GM20000 (cell line): ENCODE data around the gene SH3RF3.

ENCODE experiments used
- DNase-seq: peaks from one replicate; pipeline ENCODE4 v3.0.0; 2012; ENCODE audit warnings: low spot score
- CTCF ChIP-seq: IDR thresholded peaks from 2 replicates; pipeline ENCODE4 v1.5.1; 2012; ENCODE audit warnings: mild to moderate bottlenecking, control low read depth; ENCODE audit errors: extremely low read depth, missing control alignments

The SH3RF3 gene

GRCh38 chr2:109326306-109326705 is 197.3 kb downstream of the SH3RF3 start:
- no peak for TF ChIP-seq CTCF
- DNase-seq: no peak

DNA sequence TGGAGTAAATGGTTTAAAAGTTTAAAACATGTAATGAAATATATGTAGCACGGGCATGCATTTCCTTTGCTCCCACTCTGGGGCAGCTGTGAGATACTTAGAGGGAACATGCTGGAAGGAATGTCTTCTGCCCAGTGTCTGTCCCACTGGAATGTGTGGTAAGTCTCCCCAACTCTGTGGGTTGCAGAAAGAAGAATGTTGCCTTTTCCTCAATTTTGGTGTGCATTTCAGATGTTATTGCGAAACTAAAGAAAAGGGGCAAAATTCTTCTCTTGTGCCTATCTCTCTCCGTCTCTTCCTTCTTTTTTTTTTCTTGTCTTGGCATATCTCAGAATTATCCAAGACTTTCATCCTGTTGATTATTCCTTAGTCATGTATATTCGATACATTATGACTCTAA is 201.1 kb downstream of the SH3RF3 start:
- TF ChIP-seq CTCF: no peak
- no peak for DNase-seq

DNA sequence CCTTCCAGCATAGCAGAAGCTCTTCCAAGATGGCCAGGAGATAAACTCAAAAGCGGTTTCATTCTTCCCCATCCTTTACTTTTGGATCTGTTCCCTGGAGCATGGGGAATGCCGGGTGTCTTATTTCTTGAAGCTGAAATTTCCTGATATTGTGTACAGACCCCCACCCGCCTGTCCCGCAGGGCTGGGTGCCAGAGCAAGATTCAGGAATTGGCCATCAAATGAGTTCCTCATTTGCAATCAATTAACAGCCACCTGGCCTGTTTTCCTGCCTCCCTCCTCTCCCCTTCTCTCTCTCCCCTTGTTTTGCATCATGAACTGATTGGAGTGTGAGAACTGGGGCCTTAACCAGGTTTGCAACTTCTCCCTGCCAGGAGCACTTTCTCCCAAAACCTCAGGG is 202.1 kb downstream of the SH3RF3 start:
- no peak for DNase-seq
- TF ChIP-seq CTCF: no peak

GRCh38 chr2:109331896-109332848 is 203.2 kb downstream of the SH3RF3 start:
- TF ChIP-seq CTCF: no peak
- DNase-seq: no peak

GRCh38 chr2:109332880-109333279 is 203.9 kb downstream of the SH3RF3 start:
- DNase-seq: no peak
- TF ChIP-seq CTCF: no peak

DNA sequence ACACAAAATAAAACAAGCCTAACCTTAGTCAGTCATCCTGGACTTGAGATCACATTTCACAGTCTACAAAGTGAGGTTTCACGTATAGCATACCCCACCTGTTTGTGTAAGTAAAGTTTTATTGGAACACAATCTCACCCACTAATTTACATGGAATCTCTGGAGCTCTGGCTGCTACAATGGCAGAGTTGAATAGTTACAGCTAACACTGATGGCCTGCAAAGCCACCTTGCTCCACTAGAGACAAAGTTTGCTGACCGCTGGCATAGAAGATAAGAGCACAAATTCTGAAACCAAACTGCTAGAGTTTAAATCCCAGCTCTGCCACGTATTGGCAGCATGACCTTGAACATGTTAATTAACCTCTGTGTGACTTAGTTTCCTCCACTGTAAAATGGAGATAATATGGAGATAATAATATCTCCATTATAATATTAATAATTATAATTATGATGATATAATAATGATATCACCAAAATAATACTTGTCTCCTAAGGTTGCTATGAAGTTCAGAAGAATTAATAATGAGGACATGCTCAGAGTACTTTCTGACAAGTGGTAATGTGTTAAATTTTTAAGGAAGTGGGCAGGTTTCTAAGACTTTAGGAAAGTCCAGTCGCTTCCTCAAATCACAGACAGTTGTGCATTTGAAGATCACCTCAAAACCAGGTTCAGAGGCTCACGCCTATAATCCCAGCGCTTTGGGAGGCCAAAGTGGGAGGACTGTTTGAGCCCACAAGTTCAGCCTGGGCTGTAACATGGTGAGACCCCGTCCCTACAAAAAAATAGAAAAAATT is 204.6 kb downstream of the SH3RF3 start:
- no peak for DNase-seq
- TF ChIP-seq CTCF: no peak

DNA sequence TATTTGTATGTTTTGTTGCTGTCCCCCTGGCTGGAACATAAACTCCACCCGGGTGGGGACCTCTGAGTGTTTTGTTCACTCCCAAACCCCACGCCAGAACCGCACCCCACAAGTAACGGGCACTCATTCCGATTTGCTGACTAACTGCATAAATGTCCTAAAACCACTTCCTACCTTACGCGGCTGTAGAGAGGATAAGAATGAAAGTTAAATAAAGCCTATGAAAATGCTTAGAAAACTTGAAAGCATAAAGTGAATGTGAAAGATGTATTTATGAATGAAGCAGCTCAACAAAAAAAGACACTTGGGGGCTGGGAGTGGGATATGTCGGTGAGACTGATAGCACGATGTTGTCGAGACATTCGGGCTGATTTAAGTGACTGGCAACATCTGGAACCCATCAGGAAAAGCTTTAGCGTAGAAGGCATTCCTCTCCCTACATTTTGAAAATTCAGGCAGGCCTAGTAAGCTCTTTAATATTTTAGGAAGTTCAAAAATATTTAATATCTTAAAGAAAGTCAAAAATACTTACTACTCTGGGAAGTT is 206.7 kb downstream of the SH3RF3 start:
- DNase-seq: no peak
- TF ChIP-seq CTCF: no peak
